Activated CD4-positive, alpha-beta T cell treated with anti-CD3 and anti-CD28 coated beads for 24 hours (primary cell): ENCODE results near the gene HOXA2.

ENCODE experiments used
- DNase-seq, 2 donors: peaks; one replicate each; pipeline ENCODE4 v3.0.0-alpha.2; 2020; ENCODE audit warnings: low read depth in 2 of 2

HOXA2 gene

GRCh38 chr7:27141137-27141922 is 38.8 kb upstream of the HOXA2 start:
- DNase-seq, result no peak

GRCh38 chr7:27140126-27140857 is 37.8 kb upstream of the HOXA2 start:
- no peak for DNase-seq

GRCh38 chr7:27139334-27140125 is 37.0 kb upstream of the HOXA2 start:
- DNase-seq, result no peak

- DNase-seq, result no peak
Observed at GRCh38 chr7:27138985-27139333, 36.5 kb upstream of the HOXA2 start.

- no peak for DNase-seq
Observed at GRCh38 chr7:27138472-27138871, 36.0 kb upstream of the HOXA2 start.

GRCh38 chr7:27137640-27138315 is 35.3 kb upstream of the HOXA2 start:
- no peak for DNase-seq

GRCh38 chr7:27134392-27134791 is 31.9 kb upstream of the HOXA2 start:
- DNase-seq, result no peak

GRCh38 chr7:27133409-27134231 is 31.1 kb upstream of the HOXA2 start:
- no peak for DNase-seq

- DNase-seq, result no peak
Observed at GRCh38 chr7:27132978-27133377, 30.5 kb upstream of the HOXA2 start.

GRCh38 chr7:27132214-27132613 is 29.7 kb upstream of the HOXA2 start:
- no peak for DNase-seq

GRCh38 chr7:27131390-27131819 is 28.9 kb upstream of the HOXA2 start:
- no peak for DNase-seq

GRCh38 chr7:27130540-27131389 is 28.3 kb upstream of the HOXA2 start, which contains the start of gene HOXA4:
Gene HOXA4, minus strand, starts transcription at chr7:27130757. Its CDS starts 24 bp downstream, at chr7:27130733.
- peak; percentile 38 to 67 for DNase-seq

- no peak for DNase-seq
Observed at GRCh38 chr7:27129729-27130539, 27.5 kb upstream of the HOXA2 start.

GRCh38 chr7:27128776-27129728 is 26.6 kb upstream of the HOXA2 start:
- no peak for DNase-seq

GRCh38 chr7:27128034-27128433 is 25.6 kb upstream of the HOXA2 start:
- no peak for DNase-seq

- no peak for DNase-seq
Observed at GRCh38 chr7:27126596-27127327, 24.3 kb upstream of the HOXA2 start.

GRCh38 chr7:27125986-27126394 is 23.5 kb upstream of the HOXA2 start:
- no peak for DNase-seq
